GM23248 (cell line): ENCODE measurements around the gene ERC1.

ENCODE experiments used
- EZH2 ChIP-seq: fragments of 200-600 bp; sonication (generic); IDR thresholded peaks from 2 replicates; pipeline ENCODE4 v1.6.1; 2018; ENCODE audit warnings: antibody characterized with exemption, mild to moderate bottlenecking; ENCODE audit not compliant: insufficient read depth, poor library complexity, severe bottlenecking
- EZH2phosphoT487 ChIP-seq: fragments of 200-600 bp; sonication (generic); IDR thresholded peaks from 2 replicates; pipeline ENCODE4 v1.6.1; 2018; ENCODE audit warnings: antibody characterized with exemption, moderate library complexity, mild to moderate bottlenecking, low read depth; ENCODE audit not compliant: insufficient read depth

DNA sequence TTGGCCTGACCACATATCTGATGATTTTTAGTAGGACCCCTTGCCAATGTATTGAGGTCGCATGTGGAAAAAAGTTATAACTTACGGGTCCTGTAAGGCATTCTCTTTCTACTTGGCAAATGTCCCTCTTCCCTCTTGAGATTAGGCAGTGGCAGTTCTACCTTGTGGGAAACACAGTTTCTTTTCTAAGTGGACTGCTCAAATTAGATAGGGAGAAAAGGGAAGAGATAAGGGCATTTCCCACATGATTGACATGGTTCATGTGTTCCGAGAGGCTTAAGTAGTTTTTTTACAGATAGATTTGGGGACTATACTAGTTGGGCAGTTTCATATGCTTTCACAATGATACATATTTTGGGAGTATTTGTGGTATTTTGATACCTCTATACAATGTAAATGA, 448.7 kb downstream of the ERC1 start:
- no peak for TF ChIP-seq EZH2
- no peak for TF ChIP-seq EZH2phosphoT487
